Heart left ventricle (tissue), 16 donors: ENCODE measurements around the gene DYTN. TPM values are rescaled to one million over a fixed set of nuclear protein-coding genes. Genes with fewer than 3 reads are reported as not detected.

Experiments
- ATAC-seq, 4 donors: fragments of 200-7000 bp; cut with Tn5 transposase; one replicate each; pipeline ENCODE4 v1.9.1; 2020 to 2022; ENCODE audit warnings: moderate library complexity in 4 of 4, mild to moderate bottlenecking in 3 of 4, moderate number of reproducible peaks in 1 of 4
- DNase-seq, 5 donors: peaks; one replicate each; pipeline ENCODE4 v3.0.0-alpha.2; 2020
- H3K27ac ChIP-seq, 12 donors: fragments of 200-600 bp; sonication (generic) in 4 of 12; one replicate each; pipeline versions ENCODE4 v1.5.0 to v1.8.0; 2016 to 2022; ENCODE audit warnings: mild to moderate bottlenecking in 2 of 12
- H3K27me3 ChIP-seq, 9 donors: fragments of 200-600 bp; sonication (generic) in 2 of 9; one replicate each; pipeline versions ENCODE4 v1.5.1 to v1.8.0; 2016 to 2022; ENCODE audit warnings: mild to moderate bottlenecking in 3 of 9
- H3K36me3 ChIP-seq, 9 donors: fragments of 200-600 bp; sonication (generic) in 2 of 9; one replicate each; pipeline versions ENCODE4 v1.5.0 to v1.8.0; 2018 to 2022; ENCODE audit warnings: mild to moderate bottlenecking in 2 of 9
- H3K4me1 ChIP-seq, 12 donors: fragments of 200-600 bp; sonication (generic) in 4 of 12; one replicate each; pipeline versions ENCODE4 v1.5.0 to v1.8.0; 2016 to 2022; ENCODE audit warnings: mild to moderate bottlenecking in 3 of 12
- H3K4me3 ChIP-seq, 12 donors: fragments of 200-600 bp; sonication (generic) in 4 of 12; one replicate each; pipeline versions ENCODE4 v1.5.0 to v1.8.0; 2017 to 2022; ENCODE audit warnings: mild to moderate bottlenecking in 9 of 12, moderate library complexity in 4 of 12
- H3K9me3 ChIP-seq, 12 donors: fragments of 200-600 bp; sonication (generic) in 4 of 12; one replicate each; pipeline versions ENCODE4 v1.5.0 to v1.8.0; 2016 to 2022; ENCODE audit warnings: mild to moderate bottlenecking in 1 of 12
- POLR2A ChIP-seq, 2 donors: fragments of 450-650 bp; IDR thresholded peaks; one replicate each; pipeline ENCODE4 v1.6.1; 2017; ENCODE audit warnings: antibody characterized with exemption in 2 of 2, mild to moderate bottlenecking in 2 of 2, moderate library complexity in 2 of 2
- WGBS, 4 donors: extraction: QIAGEN DNeasy Blood & Tissue Kit in 2 of 4; methylation state at CpG; one replicate each; pipeline versions ENCODE4 v1.1.5 to v1.1.7; 2013 to 2018; 5-methylcytosine and 5-hydroxymethylcytosine counted together
- intact Hi-C, 10 donors: fragments of 100-400 bp; cut with DNase I; formaldehyde crosslinking; loops; one replicate each; pipeline versions ENCODE4 v1.11.1 to v1.14.2; 2022
- polyA plus RNA-seq, 2 donors: library from polyadenylated mRNA; stranded (reverse); fragments of 200-250 nt; gene quantifications; one replicate each; pipeline ENCODE4 v1.2.3, GENCODE V29; 2013
- total RNA-seq, 9 donors: library from RNA; depleted of rRNA in 2 of 9; stranded (reverse); fragments of >200 nt in 2 of 9; fragmentation: NEBNext Ultra II Directional in 3 of 9; extraction: Animal tissue kit (Norgen Biotek cat#: 25700) in 3 of 9; gene quantifications; one replicate each; pipeline versions ENCODE4 v1.1.0 to v1.2.4, GENCODE V29; 2016 to 2023
- TF ChIP-seq, protein P1 (sequence below), 12 donors: fragments of 200-600 bp; sonication (generic) in 4 of 12; IDR thresholded peaks; one replicate each; pipeline versions ENCODE4 v1.5.0 to v1.8.0; 2018 to 2022; ENCODE audit warnings: antibody characterized with exemption in 12 of 12, mild to moderate bottlenecking in 5 of 12
- donor health status: ischemic (EF 13 %, LVEDD 7.1; RV severe dilation, severe dysfunction).
- donor health status: healthy with polysubstance abuse.
- donor health status: DM: no; HTN: yes; CAD: no.
- donor health status: DM: no; HTN: no; CAD: no.
- donor health status: ischemic (EF 25% LVEDD 6.9; RV normal size, moderate dysfunction).
- donor health status: ischemic (EF 25% LVEDD 5.7; RV mildly dilated, moderate dysfunction).
- donor health status: healthy.
- donor health status: DM: yes; HTN: yes; CAD: no.
- donor health status: ischemic (EF 35%, LVEDD 5.7; RV mildly dilated, moderate dysfunction).
- donor health status: nonischemic (EF 11% LVEDD 7.7; RV severe dilation, severe dysfunction).
- donor health status: DM: yes; HTN: yes; CAD: no.
- donor health status: PGD.
- donor health status: ischemic (EF 29% LVEDD 5.4; RV normal size, mild dysfunction).
- donor health status: nonischemic (EF 23%, LVEDD 6.1; RV moderate dilation, normal function).

DYTN gene
- total and polyA plus RNA-seq, 11 donors, result not detected

DNA sequence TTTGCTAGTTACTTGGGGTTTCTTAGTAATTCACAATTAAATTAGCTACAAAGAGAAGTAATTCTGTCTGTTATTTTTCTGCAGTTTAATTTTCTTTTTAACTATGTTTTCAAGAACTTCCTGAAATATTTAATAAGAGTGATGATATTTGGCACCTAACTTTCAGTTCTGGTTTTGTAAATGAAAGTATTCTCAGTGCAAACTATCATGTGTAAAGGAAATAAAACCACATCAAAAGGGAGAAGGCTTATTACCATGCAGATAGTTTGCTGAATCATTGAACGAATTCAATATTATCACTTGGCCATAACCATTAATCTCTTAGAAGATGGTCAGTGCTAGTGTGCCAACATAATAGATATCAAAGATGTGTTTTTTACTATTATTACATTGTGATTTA, 29.2 kb downstream of the DYTN start:
- no peak overlapping the region for H3K4me3 ChIP-seq
- intact Hi-C loops, result loop anchor here in 1 of 10 donors (10.0 kb wide), 2 partner anchors 294 to 1366 kb away; no protein-coding TSS in a partner anchor
- WGBS, 4 donors, result 68 to 74% (median 70%) methylated on average over 1 of the region's 1 CpG
- peaks cover 0 to 5% (median 0%) of the 10 kb centered on the region in 9 donors for H3K27me3 ChIP-seq
- no peaks in the 10 kb centered on the region for H3K36me3 ChIP-seq
- no peak for ATAC-seq
- no peak for TF ChIP-seq POLR2A (IDR thresholded peaks at IDR 0.05)
- TF ChIP-seq, protein P1, sequence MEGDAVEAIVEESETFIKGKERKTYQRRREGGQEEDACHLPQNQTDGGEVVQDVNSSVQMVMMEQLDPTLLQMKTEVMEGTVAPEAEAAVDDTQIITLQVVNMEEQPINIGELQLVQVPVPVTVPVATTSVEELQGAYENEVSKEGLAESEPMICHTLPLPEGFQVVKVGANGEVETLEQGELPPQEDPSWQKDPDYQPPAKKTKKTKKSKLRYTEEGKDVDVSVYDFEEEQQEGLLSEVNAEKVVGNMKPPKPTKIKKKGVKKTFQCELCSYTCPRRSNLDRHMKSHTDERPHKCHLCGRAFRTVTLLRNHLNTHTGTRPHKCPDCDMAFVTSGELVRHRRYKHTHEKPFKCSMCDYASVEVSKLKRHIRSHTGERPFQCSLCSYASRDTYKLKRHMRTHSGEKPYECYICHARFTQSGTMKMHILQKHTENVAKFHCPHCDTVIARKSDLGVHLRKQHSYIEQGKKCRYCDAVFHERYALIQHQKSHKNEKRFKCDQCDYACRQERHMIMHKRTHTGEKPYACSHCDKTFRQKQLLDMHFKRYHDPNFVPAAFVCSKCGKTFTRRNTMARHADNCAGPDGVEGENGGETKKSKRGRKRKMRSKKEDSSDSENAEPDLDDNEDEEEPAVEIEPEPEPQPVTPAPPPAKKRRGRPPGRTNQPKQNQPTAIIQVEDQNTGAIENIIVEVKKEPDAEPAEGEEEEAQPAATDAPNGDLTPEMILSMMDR (IDR thresholded peaks at IDR 0.05), result no peak
- no peak overlapping the region for H3K27ac ChIP-seq
- no peak for DNase-seq
- H3K9me3 ChIP-seq, result no peaks in the 10 kb centered on the region
- no peaks in the 10 kb centered on the region for H3K4me1 ChIP-seq

DNA sequence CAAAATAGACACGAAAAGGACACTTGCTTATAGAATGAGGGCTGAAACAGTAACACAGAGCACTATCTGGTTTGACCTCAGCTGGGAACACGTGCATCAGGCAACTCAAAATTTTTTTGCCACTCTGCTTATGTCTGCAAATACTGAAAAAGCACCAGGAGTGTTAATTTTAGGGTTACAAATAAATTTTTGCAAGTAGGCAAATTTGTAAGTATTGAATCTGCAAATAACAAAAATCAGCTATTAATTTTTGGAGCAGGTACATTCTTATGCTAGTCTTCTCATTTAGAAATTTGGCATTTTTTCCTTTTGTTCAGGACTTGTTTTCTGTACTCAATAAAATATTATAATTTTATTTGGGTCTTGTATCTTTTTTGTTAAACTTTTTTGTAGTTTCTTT, 29.7 kb downstream of the DYTN start:
- no peak for DNase-seq
- H3K4me1 ChIP-seq, result no peaks in the 10 kb centered on the region
- intact Hi-C loops, result loop anchor here in 1 of 10 donors (10.0 kb wide), 2 partner anchors 294 to 1366 kb away; no protein-coding TSS in a partner anchor
- no peak for ATAC-seq
- WGBS, 4 donors, result 57 to 72% (median 60%) methylated on average over 2 of the region's 2 CpGs
- H3K27me3 ChIP-seq, result peaks cover 0 to 5% (median 0%) of the 10 kb centered on the region in 9 donors
- H3K4me3 ChIP-seq, result no peak overlapping the region
- no peaks in the 10 kb centered on the region for H3K9me3 ChIP-seq
- no peak for TF ChIP-seq POLR2A (IDR thresholded peaks at IDR 0.05)
- TF ChIP-seq, protein P1 (IDR thresholded peaks at IDR 0.05), result no peak
- H3K36me3 ChIP-seq, result no peaks in the 10 kb centered on the region
- H3K27ac ChIP-seq, result no peak overlapping the region

DNA sequence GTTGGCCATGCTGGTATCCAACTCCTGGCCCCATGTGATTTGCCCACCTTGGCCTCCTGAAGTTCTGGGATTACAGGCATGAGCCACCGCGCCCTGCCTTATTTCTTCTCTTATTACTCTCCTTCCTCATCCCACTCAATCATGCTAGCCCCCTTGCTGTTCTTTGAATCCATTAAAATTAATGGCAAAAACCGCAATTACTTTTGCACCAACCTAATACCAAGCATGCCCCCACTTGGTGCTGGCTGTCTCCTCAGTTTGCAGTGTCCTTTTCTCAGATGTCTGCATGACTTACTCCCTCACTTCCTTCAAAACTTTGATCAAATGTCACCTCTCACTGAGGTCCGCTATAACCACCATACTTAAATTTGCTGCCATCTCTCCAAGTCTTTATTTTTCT, 34.6 kb downstream of the DYTN start:
- no peak for DNase-seq

DNA sequence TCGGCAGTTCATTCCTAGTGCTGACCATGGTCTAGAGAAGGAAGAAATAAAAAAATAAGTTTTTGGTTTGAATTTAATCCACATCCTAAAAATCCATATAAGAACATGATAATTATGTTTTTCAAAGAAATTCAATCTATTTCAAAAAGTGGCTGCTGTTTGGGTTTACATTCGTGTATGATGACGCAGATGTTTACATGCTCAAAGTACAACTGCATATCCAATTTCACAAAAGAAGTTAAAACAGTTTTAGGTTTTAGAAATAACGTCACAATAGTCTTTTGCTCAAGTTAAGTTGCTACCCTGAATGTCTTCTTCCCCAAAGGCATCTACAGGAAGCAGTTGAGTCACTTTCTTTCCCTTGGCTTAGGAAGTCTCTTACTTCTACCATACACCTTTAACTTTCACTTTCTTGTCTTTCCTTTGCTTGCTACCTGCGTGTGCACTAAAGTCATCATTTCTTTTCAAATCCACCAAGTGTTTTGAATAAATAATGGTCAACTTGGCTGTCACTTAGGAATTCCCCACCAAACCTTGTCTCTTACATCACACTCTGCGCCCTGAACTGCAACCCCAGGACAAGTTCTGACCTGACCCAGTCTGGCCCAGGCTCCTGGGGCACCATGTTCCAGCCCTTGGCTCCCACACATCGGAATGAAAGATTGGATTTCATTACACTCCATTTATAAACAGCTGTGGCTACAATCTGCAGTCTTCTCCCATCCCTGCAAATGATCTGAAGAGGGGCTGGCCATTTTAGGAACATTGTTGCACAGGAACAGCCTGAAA, 47.5 kb downstream of the DYTN start:
- no peak for ATAC-seq
- H3K9me3 ChIP-seq, result no peaks in the 10 kb centered on the region
- no peak for DNase-seq
- no peaks in the 10 kb centered on the region for H3K36me3 ChIP-seq
- TF ChIP-seq, protein P1 (IDR thresholded peaks at IDR 0.05), result no peak
- TF ChIP-seq POLR2A (IDR thresholded peaks at IDR 0.05), result no peak
- H3K4me3 ChIP-seq, result no peak overlapping the region
- H3K27ac ChIP-seq, result no peak overlapping the region
- intact Hi-C loops, result no loop called here
- H3K4me1 ChIP-seq, result no peaks in the 10 kb centered on the region
- peaks cover 0 to 6% (median 0%) of the 10 kb centered on the region in 9 donors for H3K27me3 ChIP-seq
- 77 to 85% (median 83%) methylated on average over 7 of the region's 7 CpGs for WGBS, 4 donors

More for the DNA sequence above, 34.6 kb downstream of the DYTN start:
- Histone ChIP-seq H3K27me3 (peaks cover 0 to 5% (median 0%) of the 10 kb centered on the region in 9 donors), H3K36me3 (no peaks in the 10 kb centered on the region), H3K9me3 (no peaks in the 10 kb centered on the region), H3K27ac (no peak overlapping the region), H3K4me3 (no peak overlapping the region), H3K4me1 (no peaks in the 10 kb centered on the region)
- TF ChIP-seq, protein P1 (IDR thresholded peaks at IDR 0.05), result no peak
- no peak for TF ChIP-seq POLR2A (IDR thresholded peaks at IDR 0.05)
- intact Hi-C loops, result loop anchor here in 1 of 10 donors (10.0 kb wide), 2 partner anchors 289 to 1371 kb away; no protein-coding TSS in a partner anchor
- ATAC-seq, result no peak
- 88 to 90% (median 89%) methylated on average over 4 of the region's 4 CpGs for WGBS, 4 donors
